Right cardiac atrium (tissue), 5 donors: ENCODE results near the gene MIPEP. TPM values are rescaled to one million over a fixed set of nuclear protein-coding genes. Genes with fewer than 3 reads are reported as not detected.
"Not testable (repeated sequence)": the region's sequence is repeated elsewhere in the genome, so short reads cannot be mapped to it uniquely, and the experiment has no call there.

Experiments
- ATAC-seq, 2 donors: fragments of 200-7000 bp; cut with Tn5 transposase; one replicate each; pipeline versions ENCODE4 v1.8.0 to v1.9.1; 2020; ENCODE audit warnings: moderate library complexity in 2 of 2, mild to moderate bottlenecking in 1 of 2
- DNase-seq, 3 donors: peaks; one replicate each; pipeline ENCODE4 v3.0.0-alpha.2; 2020
- H3K27ac ChIP-seq: one replicate; pipeline ENCODE4 v1.5.1; 2013; ENCODE audit warnings: mild to moderate bottlenecking, low read length, control low read depth, moderate library complexity
- H3K27me3 ChIP-seq: one replicate; pipeline ENCODE4 v1.6.1; 2013; ENCODE audit not compliant: control insufficient read depth, insufficient read depth
- H3K4me1 ChIP-seq: one replicate; pipeline ENCODE4 v1.6.1; 2013; ENCODE audit warnings: low read length; ENCODE audit not compliant: control insufficient read depth, insufficient read depth
- H3K4me3 ChIP-seq: one replicate; pipeline ENCODE4 v1.5.1; 2013; ENCODE audit warnings: low read length, control low read depth
- H3K9me3 ChIP-seq: one replicate; pipeline ENCODE4 v1.6.1; 2013; ENCODE audit warnings: low read length; ENCODE audit not compliant: control insufficient read depth
- WGBS: extraction: QIAGEN DNeasy Blood & Tissue Kit; methylation state at CpG from one replicate; pipeline ENCODE4 v1.1.7; 2013; 5-methylcytosine and 5-hydroxymethylcytosine counted together
- intact Hi-C, 4 donors: fragments of 100-400 bp; cut with DNase I; formaldehyde crosslinking; loops; one replicate each; pipeline versions ENCODE4 v1.11.0 to v1.14.0; 2022 to 2023
- polyA plus RNA-seq: library from polyadenylated mRNA; stranded (reverse); fragments of 200-250 nt; gene quantifications from one replicate; pipeline ENCODE4 v1.2.3, GENCODE V29; 2013
- total RNA-seq, 4 donors: library from RNA; stranded (reverse); fragmentation: NEBNext Ultra II Directional; extraction: Animal tissue kit (Norgen Biotek cat#: 25700); gene quantifications; one replicate each; pipeline ENCODE4 v1.2.1, GENCODE V29; 2021
- donor health status: healthy with polysubstance abuse.
- donor health status: DM: no; HTN: yes; CAD: no.
- donor health status: DM: no; HTN: no; CAD: no.
- donor health status: DM: no; HTN: yes; CAD: no; lungs with severe emphysema.
- donor health status: DM: yes; HTN: yes; CAD: no.

Gene MIPEP
- total and polyA plus RNA-seq, 5 donors, result 70.2 to 298 (median 162) TPM

GRCh38 chr13:23912469-23912868 is 23.3 kb upstream of the MIPEP start:
- no peak for DNase-seq
- intact Hi-C loops, result no loop called here
- Histone ChIP-seq H3K4me3 (no peak overlapping the region), H3K9me3 (no peaks in the 10 kb centered on the region), H3K4me1 (no peaks in the 10 kb centered on the region), H3K27me3 (no peaks in the 10 kb centered on the region), H3K27ac (no peak overlapping the region)
- WGBS, result 89% methylated on average over 1 of the region's 1 CpG
- ATAC-seq, result no peak

GRCh38 chr13:23909606-23910005 is 20.4 kb upstream of the MIPEP start:
- intact Hi-C loops, result no loop called here
- DNase-seq (no peak), ATAC-seq (no peak)
- no peaks in the 10 kb centered on the region for H3K27me3 ChIP-seq
- H3K4me3 ChIP-seq, result no peak overlapping the region
- no peak overlapping the region for H3K27ac ChIP-seq
- H3K4me1 ChIP-seq, result no peaks in the 10 kb centered on the region
- H3K9me3 ChIP-seq, result no peaks in the 10 kb centered on the region

GRCh38 chr13:23905766-23906165 is 16.6 kb upstream of the MIPEP start:
- Histone ChIP-seq H3K27me3 (no peaks in the 10 kb centered on the region), H3K9me3 (no peaks in the 10 kb centered on the region), H3K4me1 (no peaks in the 10 kb centered on the region), H3K4me3 (no peak overlapping the region), H3K27ac (no peak overlapping the region)
- intact Hi-C loops, result no loop called here
- ATAC-seq (no peak), DNase-seq (no peak)
- WGBS, result 93% methylated on average over 2 of the region's 2 CpGs

GRCh38 chr13:23903906-23904280 is 14.7 kb upstream of the MIPEP start:
- intact Hi-C loops, result no loop called here

GRCh38 chr13:23902975-23903905 is 14.0 kb upstream of the MIPEP start:
- DNase-seq (peak in 2 of 3 donors; percentile 51 to 67), ATAC-seq (peak; percentile 40 to 79)
- intact Hi-C loops, result no loop called here
- no peaks in the 10 kb centered on the region for H3K27me3 ChIP-seq
- H3K9me3 ChIP-seq, result no peaks in the 10 kb centered on the region
- WGBS, result 7% methylated on average over 67 of the region's 67 CpGs
- no peaks in the 10 kb centered on the region for H3K4me1 ChIP-seq
- H3K27ac ChIP-seq, result no peak overlapping the region
- H3K4me3 ChIP-seq, result peak overlapping the region; percentile 17

More at GRCh38 chr13:23903906-23904280, 14.7 kb upstream of the MIPEP start:
- DNase-seq (no peak), ATAC-seq (peak; percentile 23 to 67)
- Histone ChIP-seq H3K27ac (no peak overlapping the region), H3K4me1 (no peaks in the 10 kb centered on the region), H3K27me3 (no peaks in the 10 kb centered on the region), H3K4me3 (peak overlapping the region; percentile 17), H3K9me3 (no peaks in the 10 kb centered on the region)
- WGBS, result 50% methylated on average over 16 of the region's 16 CpGs

GRCh38 chr13:23901365-23901764 is 12.2 kb upstream of the MIPEP start:
- Histone ChIP-seq H3K4me1 (no peaks in the 10 kb centered on the region), H3K27ac (no peak overlapping the region), H3K9me3 (no peaks in the 10 kb centered on the region), H3K27me3 (no peaks in the 10 kb centered on the region), H3K4me3 (no peak overlapping the region)
- no peak for ATAC-seq
- 90% methylated on average over 4 of the region's 4 CpGs for WGBS
- intact Hi-C loops, result no loop called here
- DNase-seq, result no peak

- intact Hi-C loops, result no loop called here
- DNase-seq (no peak), ATAC-seq (peak in 1 of 2 donors; percentile 29)
- no peak overlapping the region for H3K27ac ChIP-seq
- H3K9me3 ChIP-seq, result no peaks in the 10 kb centered on the region
- H3K27me3 ChIP-seq, result no peaks in the 10 kb centered on the region
- H3K4me1 ChIP-seq, result no peaks in the 10 kb centered on the region
- H3K4me3 ChIP-seq, result no peak overlapping the region
- WGBS, result 20% methylated on average over 4 of the region's 4 CpGs
Measured at GRCh38 chr13:23899555-23899954, 10.4 kb upstream of the MIPEP start.

- H3K4me3 ChIP-seq, result no peak overlapping the region
- 66% methylated on average over 8 of the region's 8 CpGs for WGBS
- no peaks in the 10 kb centered on the region for H3K4me1 ChIP-seq
- no peaks in the 10 kb centered on the region for H3K27me3 ChIP-seq
- DNase-seq (peak in 1 of 3 donors; percentile 43), ATAC-seq (no peak)
- no peak overlapping the region for H3K27ac ChIP-seq
- intact Hi-C loops, result no loop called here
- H3K9me3 ChIP-seq, result no peaks in the 10 kb centered on the region
Measured at GRCh38 chr13:23898101-23898500, 8.9 kb upstream of the MIPEP start.

GRCh38 chr13:23897452-23897919 is 8.3 kb upstream of the MIPEP start, which contains the start of gene C1QTNF9B:
Gene C1QTNF9B, minus strand, starts transcription at chr13:23897502.
- H3K4me3 ChIP-seq, H3K27ac ChIP-seq, H3K9me3 ChIP-seq, H3K27me3 ChIP-seq, ATAC-seq, DNase-seq, H3K4me1 ChIP-seq, intact Hi-C loops: not testable (repeated sequence)
- 82% methylated on average over 3 of the region's 3 CpGs for WGBS

- not testable (repeated sequence) for H3K4me3 ChIP-seq, H3K27me3 ChIP-seq
- 84% methylated on average over 11 of the region's 12 CpGs for WGBS
Measured at GRCh38 chr13:23894746-23895145, 5.5 kb upstream of the MIPEP start.

GRCh38 chr13:23893791-23894190 is 4.6 kb upstream of the MIPEP start:
- DNase-seq, H3K4me1 ChIP-seq, H3K9me3 ChIP-seq, H3K4me3 ChIP-seq, ATAC-seq, H3K27ac ChIP-seq, intact Hi-C loops, H3K27me3 ChIP-seq: not testable (repeated sequence)
- 46% methylated on average over 4 of the region's 4 CpGs for WGBS

More at GRCh38 chr13:23894746-23895145, 5.5 kb upstream of the MIPEP start:
- H3K9me3 ChIP-seq, intact Hi-C loops, DNase-seq, ATAC-seq, H3K4me1 ChIP-seq, H3K27ac ChIP-seq: not testable (repeated sequence)
